Hematopoietic multipotent progenitor cell treated with erythropoietin and hydrocortisone succinate and interleukin-3 and kit ligand, for 4 days (in vitro differentiated cells): ENCODE results near the gene OSBPL6.
"Not testable (repeated sequence)": the region's sequence is repeated elsewhere in the genome, so short reads cannot be mapped to it uniquely, and the experiment has no call there.

Source experiments
- DNase-seq: peaks from one replicate; pipeline ENCODE4 v3.0.0-alpha.2; 2015

OSBPL6 gene

GRCh38 chr2:178193823-178194599 is at the start of gene OSBPL6:
TSS of gene OSBPL6 (plus strand) at chr2:178194512. CDS start at chr2:178306185, 111,673 bp downstream.
- DNase-seq, result peak; percentile 89

GRCh38 chr2:178152033-178152432 is 42.3 kb upstream of the OSBPL6 start:
- DNase-seq, result no peak

- DNase-seq, result no peak
Measured at GRCh38 chr2:178152542-178152941, 41.8 kb upstream of the OSBPL6 start.

GRCh38 chr2:178152977-178153376 is 41.3 kb upstream of the OSBPL6 start:
- no peak for DNase-seq

- DNase-seq, result not testable (repeated sequence)
Measured at GRCh38 chr2:178153878-178154277, 40.4 kb upstream of the OSBPL6 start.

- no peak for DNase-seq
Measured at GRCh38 chr2:178155524-178155923, 38.8 kb upstream of the OSBPL6 start.

GRCh38 chr2:178157574-178157973 is 36.7 kb upstream of the OSBPL6 start:
- no peak for DNase-seq

- DNase-seq, result no peak
Measured at GRCh38 chr2:178159966-178160365, 34.3 kb upstream of the OSBPL6 start.

GRCh38 chr2:178160601-178161000 is 33.7 kb upstream of the OSBPL6 start:
- DNase-seq, result no peak

GRCh38 chr2:178163395-178163794 is 30.9 kb upstream of the OSBPL6 start:
- no peak for DNase-seq

GRCh38 chr2:178163911-178164310 is 30.4 kb upstream of the OSBPL6 start:
- no peak for DNase-seq

GRCh38 chr2:178173657-178174056 is 20.7 kb upstream of the OSBPL6 start:
- no peak for DNase-seq

GRCh38 chr2:178177066-178177679 is 17.1 kb upstream of the OSBPL6 start:
- peak; percentile 21 for DNase-seq

- not testable (repeated sequence) for DNase-seq
Measured at GRCh38 chr2:178180648-178181047, 13.7 kb upstream of the OSBPL6 start.

GRCh38 chr2:178187861-178188260 is 6.5 kb upstream of the OSBPL6 start:
- DNase-seq, result no peak

GRCh38 chr2:178188466-178188865 is 5.8 kb upstream of the OSBPL6 start:
- DNase-seq, result no peak

- DNase-seq, result peak; percentile 57
Measured at GRCh38 chr2:178191004-178191508, 3.3 kb upstream of the OSBPL6 start.

- no peak for DNase-seq
Measured at GRCh38 chr2:178191511-178191910, 2.8 kb upstream of the OSBPL6 start.

- no peak for DNase-seq
Measured at GRCh38 chr2:178193496-178193822, 853 bp upstream of the OSBPL6 start.

- peak; percentile 35 for DNase-seq
Measured at GRCh38 chr2:178194600-178195389, 483 bp downstream of the OSBPL6 start.

GRCh38 chr2:178195390-178196166 is 1.3 kb downstream of the OSBPL6 start:
- DNase-seq, result peak; percentile 7

- DNase-seq, result peak; percentile 43
Measured at GRCh38 chr2:178197791-178198190, 3.5 kb downstream of the OSBPL6 start.

- not testable (repeated sequence) for DNase-seq
Measured at GRCh38 chr2:178198441-178198840, 4.1 kb downstream of the OSBPL6 start.
